Measurements from ENCODE around the gene IGSF3. TPM values are rescaled to one million over a fixed set of nuclear protein-coding genes. Genes with fewer than 3 reads are reported as not detected.

Gene IGSF3
- total and polyA plus RNA-seq, 10 of the 15 experiments (the other 5 are each of a cell fraction or from before 2014, with no cell fraction given) = 1.4 to 18.0 (median 9.6) TPM

DNA sequence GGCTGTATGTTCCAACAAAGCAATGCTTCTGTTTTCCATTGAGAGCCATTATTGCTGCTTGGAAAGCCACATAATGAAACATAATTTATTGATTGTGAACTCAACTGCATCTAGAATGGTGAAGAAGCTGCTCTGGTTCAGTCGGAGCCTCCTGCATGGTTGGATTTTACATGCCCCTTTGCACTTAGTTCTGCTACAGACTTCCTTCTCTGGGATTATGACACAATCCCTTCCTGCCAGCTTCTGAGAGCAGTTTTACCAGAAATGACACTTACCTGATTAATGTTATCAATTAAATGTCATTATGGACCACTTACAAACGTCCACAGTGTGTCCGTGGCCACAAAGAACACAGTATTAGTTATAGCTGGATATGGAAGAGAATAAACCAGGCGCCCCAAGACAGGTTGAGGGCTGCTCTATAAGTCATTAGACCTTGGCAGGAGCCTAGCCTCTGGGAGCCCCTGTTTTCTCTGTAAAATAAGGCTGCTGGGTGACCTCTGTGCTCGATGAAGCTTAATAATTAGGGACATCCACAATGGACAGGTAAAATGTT is 89.7 kb downstream of the IGSF3 start:
- intact Hi-C loops (cut with micrococcal nuclease; ENCODE audit: unreplicated experiment) = loop anchor here (10.0 kb wide), 1 partner anchor 357 kb away; no protein-coding TSS in a partner anchor
- ChIA-PET POLR2A (no interaction called here), CTCF (interaction anchor here (0.5 to 4.8 kb wide), 8 partner anchors 15 to 434 kb away, joined by 3 to 34 read pairs (median 4); no protein-coding TSS in a partner anchor), SMC1A (ENCODE audit: uncharacterized antibody, unreplicated experiment) (interaction anchor here (0.6 to 4.7 kb wide), 5 partner anchors 8 to 272 kb away, joined by 3 to 23 read pairs (median 6); no protein-coding TSS in a partner anchor), RAD21 (ENCODE audit: unreplicated experiment) (interaction anchor here (0.5 to 2.6 kb wide), 5 partner anchors 18 to 161 kb away, joined by 3 to 17 read pairs (median 5); no protein-coding TSS in a partner anchor)
- Histone ChIP-seq H4K20me1 (ENCODE audit: control insufficient read depth, insufficient read depth) (no peaks in the 10 kb centered on the region), H3K36me3 (ENCODE audit: control insufficient read depth in 2 of 2, insufficient read depth in 2 of 2, low read length in 1 of 2) (no peaks in the 10 kb centered on the region), H3K4me1 (ENCODE audit: control insufficient read depth, insufficient read depth, low read length) (peaks cover 27% of the 10 kb centered on the region), H3K27ac (ENCODE audit: control insufficient read depth, insufficient read depth) (no peak overlapping the region), H3K79me2 (ENCODE audit: control insufficient read depth, insufficient read depth, low read length) (no peaks in the 10 kb centered on the region), H3K4me2 (ENCODE audit: control insufficient read depth, insufficient read depth) (no peak overlapping the region), H3K4me3 (no peak overlapping the region), H2AFZ (ENCODE audit: control insufficient read depth, low read depth, low read length) (no peak overlapping the region), H3K9ac (ENCODE audit: control insufficient read depth, insufficient read depth, low read length) (no peak overlapping the region), H3K9me3 (replicated peaks; ENCODE audit: control insufficient read depth, insufficient read depth, low read length) (no peaks in the 10 kb centered on the region), H3K27me3 (replicated peaks in 1 of 2; ENCODE audit: control insufficient read depth in 2 of 2, insufficient read depth in 2 of 2, low read length in 1 of 2) (no peaks in the 10 kb centered on the region)
- FAIRE-seq = no peak
- WGBS (ENCODE audit: insufficient coverage, insufficient replicate concordance, low lambda C conversion rate, missing lambda C conversion rate) = 48% methylated on average over 5 of the region's 5 CpGs
- no peak for ATAC-seq
- TF ChIP-seq CBFB (IDR thresholded peaks at IDR 0.05; ENCODE audit: low read depth) (no peak), EZH2 (IDR thresholded peaks at IDR 0.05; ENCODE audit: borderline replicate concordance, control insufficient read depth, low read depth, low read length) (no peak), SIX5 (IDR thresholded peaks at IDR 0.05; ENCODE audit: low read depth, low read length, severe bottlenecking) (no peak), CREB1 (IDR thresholded peaks at IDR 0.05; ENCODE audit: low read depth) (no peak), SUPT20H (IDR thresholded peaks at IDR 0.05; ENCODE audit: borderline replicate concordance, control insufficient read depth, low read depth, low read length) (no peak), TCF12 (IDR thresholded peaks at IDR 0.05; ENCODE audit: low read depth, low read length) (no peak), SRF (IDR thresholded peaks at IDR 0.05; ENCODE audit: low read depth in 2 of 2, low read length in 2 of 2) (no peak), TBL1XR1 (IDR thresholded peaks at IDR 0.05; ENCODE audit: low read depth, low read length) (no peak), ZZZ3 (IDR thresholded peaks at IDR 0.05; ENCODE audit: control insufficient read depth, insufficient read length, low read depth) (no peak), ZNF24 (IDR thresholded peaks at IDR 0.05) (no peak), HDAC2 (IDR thresholded peaks at IDR 0.05) (no peak)
- TF ChIP-seq, protein P1, sequence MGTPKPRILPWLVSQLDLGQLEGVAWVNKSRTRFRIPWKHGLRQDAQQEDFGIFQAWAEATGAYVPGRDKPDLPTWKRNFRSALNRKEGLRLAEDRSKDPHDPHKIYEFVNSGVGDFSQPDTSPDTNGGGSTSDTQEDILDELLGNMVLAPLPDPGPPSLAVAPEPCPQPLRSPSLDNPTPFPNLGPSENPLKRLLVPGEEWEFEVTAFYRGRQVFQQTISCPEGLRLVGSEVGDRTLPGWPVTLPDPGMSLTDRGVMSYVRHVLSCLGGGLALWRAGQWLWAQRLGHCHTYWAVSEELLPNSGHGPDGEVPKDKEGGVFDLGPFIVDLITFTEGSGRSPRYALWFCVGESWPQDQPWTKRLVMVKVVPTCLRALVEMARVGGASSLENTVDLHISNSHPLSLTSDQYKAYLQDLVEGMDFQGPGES (IDR thresholded peaks at IDR 0.05) = no peak
- TF ChIP-seq, protein P2, sequence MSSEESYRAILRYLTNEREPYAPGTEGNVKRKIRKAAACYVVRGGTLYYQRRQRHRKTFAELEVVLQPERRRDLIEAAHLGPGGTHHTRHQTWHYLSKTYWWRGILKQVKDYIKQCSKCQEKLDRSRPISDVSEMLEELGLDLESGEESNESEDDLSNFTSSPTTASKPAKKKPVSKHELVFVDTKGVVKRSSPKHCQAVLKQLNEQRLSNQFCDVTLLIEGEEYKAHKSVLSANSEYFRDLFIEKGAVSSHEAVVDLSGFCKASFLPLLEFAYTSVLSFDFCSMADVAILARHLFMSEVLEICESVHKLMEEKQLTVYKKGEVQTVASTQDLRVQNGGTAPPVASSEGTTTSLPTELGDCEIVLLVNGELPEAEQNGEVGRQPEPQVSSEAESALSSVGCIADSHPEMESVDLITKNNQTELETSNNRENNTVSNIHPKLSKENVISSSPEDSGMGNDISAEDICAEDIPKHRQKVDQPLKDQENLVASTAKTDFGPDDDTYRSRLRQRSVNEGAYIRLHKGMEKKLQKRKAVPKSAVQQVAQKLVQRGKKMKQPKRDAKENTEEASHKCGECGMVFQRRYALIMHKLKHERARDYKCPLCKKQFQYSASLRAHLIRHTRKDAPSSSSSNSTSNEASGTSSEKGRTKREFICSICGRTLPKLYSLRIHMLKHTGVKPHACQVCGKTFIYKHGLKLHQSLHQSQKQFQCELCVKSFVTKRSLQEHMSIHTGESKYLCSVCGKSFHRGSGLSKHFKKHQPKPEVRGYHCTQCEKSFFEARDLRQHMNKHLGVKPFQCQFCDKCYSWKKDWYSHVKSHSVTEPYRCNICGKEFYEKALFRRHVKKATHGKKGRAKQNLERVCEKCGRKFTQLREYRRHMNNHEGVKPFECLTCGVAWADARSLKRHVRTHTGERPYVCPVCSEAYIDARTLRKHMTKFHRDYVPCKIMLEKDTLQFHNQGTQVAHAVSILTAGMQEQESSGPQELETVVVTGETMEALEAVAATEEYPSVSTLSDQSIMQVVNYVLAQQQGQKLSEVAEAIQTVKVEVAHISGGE (CRISPR knock-in tag; IDR thresholded peaks at IDR 0.05) = no peak
- TF ChIP-seq, protein P3, sequence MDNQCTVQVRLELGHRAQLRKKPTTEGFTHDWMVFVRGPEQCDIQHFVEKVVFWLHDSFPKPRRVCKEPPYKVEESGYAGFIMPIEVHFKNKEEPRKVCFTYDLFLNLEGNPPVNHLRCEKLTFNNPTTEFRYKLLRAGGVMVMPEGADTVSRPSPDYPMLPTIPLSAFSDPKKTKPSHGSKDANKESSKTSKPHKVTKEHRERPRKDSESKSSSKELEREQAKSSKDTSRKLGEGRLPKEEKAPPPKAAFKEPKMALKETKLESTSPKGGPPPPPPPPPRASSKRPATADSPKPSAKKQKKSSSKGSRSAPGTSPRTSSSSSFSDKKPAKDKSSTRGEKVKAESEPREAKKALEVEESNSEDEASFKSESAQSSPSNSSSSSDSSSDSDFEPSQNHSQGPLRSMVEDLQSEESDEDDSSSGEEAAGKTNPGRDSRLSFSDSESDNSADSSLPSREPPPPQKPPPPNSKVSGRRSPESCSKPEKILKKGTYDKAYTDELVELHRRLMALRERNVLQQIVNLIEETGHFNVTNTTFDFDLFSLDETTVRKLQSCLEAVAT (IDR thresholded peaks at IDR 0.05) = no peak
- TF ChIP-seq, protein P4, sequence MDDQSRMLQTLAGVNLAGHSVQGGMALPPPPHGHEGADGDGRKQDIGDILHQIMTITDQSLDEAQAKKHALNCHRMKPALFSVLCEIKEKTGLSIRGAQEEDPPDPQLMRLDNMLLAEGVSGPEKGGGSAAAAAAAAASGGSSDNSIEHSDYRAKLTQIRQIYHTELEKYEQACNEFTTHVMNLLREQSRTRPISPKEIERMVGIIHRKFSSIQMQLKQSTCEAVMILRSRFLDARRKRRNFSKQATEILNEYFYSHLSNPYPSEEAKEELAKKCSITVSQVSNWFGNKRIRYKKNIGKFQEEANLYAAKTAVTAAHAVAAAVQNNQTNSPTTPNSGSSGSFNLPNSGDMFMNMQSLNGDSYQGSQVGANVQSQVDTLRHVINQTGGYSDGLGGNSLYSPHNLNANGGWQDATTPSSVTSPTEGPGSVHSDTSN (IDR thresholded peaks at IDR 0.05; ENCODE audit: insufficient replicate concordance, low read depth, low read length) = no peak
- in situ Hi-C loops (cut with MboI) = loop anchor here (5.0 kb wide), 2 partner anchors 94 to 479 kb away; no protein-coding TSS in a partner anchor
- no TSS peak for BruUV-seq (replicated peaks)
- no peak for DNase-seq (ENCODE audit: low read depth, low spot score)
